HL-60 (cell line): ENCODE measurements around the gene OR10A6.

Experiments used
- DNase-seq, 2 experiments: peaks; one replicate each; pipeline ENCODE4 v3.0.0-alpha.2; 2010 to 2020; ENCODE audit warnings: low read depth in 1 of 2, low spot score in 1 of 2
- H3K27ac ChIP-seq: fragments of 250-450 bp; sonication (Bioruptor Pico); replicated peaks from 2 replicates; pipeline ENCODE4 v1.5.1; 2020; ENCODE audit warnings: mild to moderate bottlenecking, moderate library complexity
- H3K27me3 ChIP-seq: fragments of 250-450 bp; sonication (Bioruptor Pico); 2 replicates; pipeline ENCODE4 v1.5.1; 2021; ENCODE audit warnings: mild to moderate bottlenecking, moderate library complexity; ENCODE audit not compliant: insufficient read depth, poor library complexity, severe bottlenecking
- H3K4me3 ChIP-seq: replicated peaks from 2 replicates; pipeline ENCODE4 v1.5.1; 2011; ENCODE audit warnings: mild to moderate bottlenecking, control low read depth, low read length; ENCODE audit not compliant: insufficient read depth
- CTCF ChIP-seq: IDR thresholded peaks from one replicate; pipeline ENCODE4 v1.5.1; 2011; ENCODE audit warnings: low read length, control low read depth, inconsistent platforms; ENCODE audit not compliant: insufficient read depth
- GABPA ChIP-seq: IDR thresholded peaks from 2 replicates; pipeline ENCODE4 v1.6.1; 2012; ENCODE audit warnings: low read depth
- POLR2AphosphoS5 ChIP-seq: IDR thresholded peaks from 2 replicates; pipeline ENCODE4 v1.6.1; 2012; ENCODE audit warnings: low read depth
- REST ChIP-seq: IDR thresholded peaks from 2 replicates; pipeline ENCODE4 v1.6.1; 2012; ENCODE audit warnings: low read depth; ENCODE audit not compliant: insufficient replicate concordance
- SPI1 ChIP-seq: IDR thresholded peaks from 2 replicates; pipeline ENCODE4 v1.6.1; 2012; ENCODE audit warnings: low read depth, mild to moderate bottlenecking, borderline replicate concordance

The OR10A6 gene

GRCh38 chr11:7968686-7969085, 37.6 kb upstream of the OR10A6 start:
- no peak for DNase-seq

GRCh38 chr11:7967826-7968225, 36.8 kb upstream of the OR10A6 start:
- TF ChIP-seq CTCF (no peak), GABPA (no peak), SPI1 (no peak), POLR2AphosphoS5 (no peak), REST (no peak)
- Histone ChIP-seq H3K4me3 (no peak overlapping the region), H3K27me3 (no peaks in the 10 kb centered on the region), H3K27ac (no peak overlapping the region)
- DNase-seq, result no peak

More at GRCh38 chr11:7968686-7969085, 37.6 kb upstream of the OR10A6 start:
- Histone ChIP-seq H3K27ac (no peak overlapping the region), H3K27me3 (no peaks in the 10 kb centered on the region), H3K4me3 (no peak overlapping the region)
- no peak for TF ChIP-seq GABPA
- TF ChIP-seq REST, result no peak
- TF ChIP-seq POLR2AphosphoS5, result no peak
- TF ChIP-seq CTCF, result no peak
- no peak for TF ChIP-seq SPI1

GRCh38 chr11:7967097-7967496, 36.0 kb upstream of the OR10A6 start:
- H3K27me3 ChIP-seq, result no peaks in the 10 kb centered on the region
- TF ChIP-seq REST, result no peak
- no peak for TF ChIP-seq CTCF
- TF ChIP-seq SPI1, result no peak
- TF ChIP-seq GABPA, result no peak
- TF ChIP-seq POLR2AphosphoS5, result no peak
- H3K27ac ChIP-seq, result no peak overlapping the region
- H3K4me3 ChIP-seq, result no peak overlapping the region
- no peak for DNase-seq
